MM.1S (cell line): ENCODE data around the gene TBX2.

Experiments
- DNase-seq: peaks from one replicate; pipeline ENCODE4 v3.0.0-alpha.2; 2015
- H2AFZ ChIP-seq: fragments of 300-600 bp; sonication (generic); 2 replicates; pipeline ENCODE4 v1.6.0; 2016; ENCODE audit warnings: antibody characterized with exemption, low read length
- H3F3A ChIP-seq: fragments of 300-600 bp; sonication (generic); 2 replicates; pipeline ENCODE4 v1.6.1; 2016; ENCODE audit warnings: mild to moderate bottlenecking, antibody characterized with exemption, low read length, moderate library complexity, mixed read lengths; ENCODE audit not compliant: insufficient read depth
- H3K27ac ChIP-seq: fragments of 300-600 bp; sonication (generic); 2 replicates; pipeline ENCODE4 v1.5.1; 2016; ENCODE audit warnings: mild to moderate bottlenecking, low read length
- H3K27me3 ChIP-seq: fragments of 300-600 bp; sonication (generic); replicated peaks from 2 replicates; pipeline ENCODE4 v1.6.0; 2016; ENCODE audit warnings: low read length; ENCODE audit not compliant: insufficient read depth
- H3K36me3 ChIP-seq: fragments of 300-600 bp; sonication (generic); replicated peaks from 2 replicates; pipeline ENCODE4 v1.6.1; 2016; ENCODE audit warnings: mild to moderate bottlenecking, low read length, mixed read lengths; ENCODE audit not compliant: insufficient read depth
- H3K4me1 ChIP-seq: fragments of 300-600 bp; sonication (generic); 2 replicates; pipeline ENCODE4 v1.6.1; 2016; ENCODE audit warnings: low read length, mixed read lengths
- H3K4me2 ChIP-seq: fragments of 300-600 bp; sonication (generic); 2 replicates; pipeline ENCODE4 v1.6.0; 2016; ENCODE audit warnings: low read depth, low read length
- H3K4me3 ChIP-seq: fragments of 300-600 bp; sonication (generic); 2 replicates; pipeline ENCODE4 v1.5.1; 2016; ENCODE audit warnings: low read length, mixed read lengths
- H3K79me2 ChIP-seq: fragments of 300-600 bp; sonication (generic); 2 replicates; pipeline ENCODE4 v1.6.1; 2016; ENCODE audit warnings: mixed run types, low read length, mixed read lengths
- H3K9ac ChIP-seq: fragments of 300-600 bp; sonication (generic); 2 replicates; pipeline ENCODE4 v1.6.1; 2016; ENCODE audit warnings: low read length, mixed read lengths
- H3K9me2 ChIP-seq: fragments of 300-600 bp; sonication (generic); replicated peaks from 2 replicates; pipeline ENCODE4 v1.6.1; 2016; ENCODE audit warnings: mild to moderate bottlenecking, low read length, mixed read lengths; ENCODE audit not compliant: insufficient read depth
- H3K9me3 ChIP-seq: fragments of 300-600 bp; sonication (generic); replicated peaks from 2 replicates; pipeline ENCODE4 v1.6.1; 2016; ENCODE audit warnings: mild to moderate bottlenecking, low read length, mixed read lengths; ENCODE audit not compliant: insufficient read depth
- H4K20me1 ChIP-seq: fragments of 300-600 bp; sonication (generic); 2 replicates; pipeline ENCODE4 v1.6.1; 2016; ENCODE audit warnings: mild to moderate bottlenecking, low read length, moderate library complexity, mixed read lengths; ENCODE audit not compliant: insufficient read depth
- EZH2 ChIP-seq: fragments of 300-600 bp; sonication (generic); optimal IDR thresholded peaks from 2 replicates; pipeline ENCODE3; 2017; ENCODE audit warnings: low read depth, mild to moderate bottlenecking, antibody characterized with exemption, low read length, mixed read lengths
- EZH2phosphoT487 ChIP-seq: fragments of 300-600 bp; sonication (generic); IDR thresholded peaks from 2 replicates; pipeline ENCODE4 v1.6.1; 2018; ENCODE audit warnings: antibody characterized with exemption, low read length
- TF ChIP-seq, protein P1 (sequence below): fragments of 300-600 bp; sonication (generic); IDR thresholded peaks from 2 replicates; pipeline ENCODE4 v1.5.1; 2016; ENCODE audit warnings: antibody characterized with exemption, low read length, mixed read lengths

Gene TBX2

DNA sequence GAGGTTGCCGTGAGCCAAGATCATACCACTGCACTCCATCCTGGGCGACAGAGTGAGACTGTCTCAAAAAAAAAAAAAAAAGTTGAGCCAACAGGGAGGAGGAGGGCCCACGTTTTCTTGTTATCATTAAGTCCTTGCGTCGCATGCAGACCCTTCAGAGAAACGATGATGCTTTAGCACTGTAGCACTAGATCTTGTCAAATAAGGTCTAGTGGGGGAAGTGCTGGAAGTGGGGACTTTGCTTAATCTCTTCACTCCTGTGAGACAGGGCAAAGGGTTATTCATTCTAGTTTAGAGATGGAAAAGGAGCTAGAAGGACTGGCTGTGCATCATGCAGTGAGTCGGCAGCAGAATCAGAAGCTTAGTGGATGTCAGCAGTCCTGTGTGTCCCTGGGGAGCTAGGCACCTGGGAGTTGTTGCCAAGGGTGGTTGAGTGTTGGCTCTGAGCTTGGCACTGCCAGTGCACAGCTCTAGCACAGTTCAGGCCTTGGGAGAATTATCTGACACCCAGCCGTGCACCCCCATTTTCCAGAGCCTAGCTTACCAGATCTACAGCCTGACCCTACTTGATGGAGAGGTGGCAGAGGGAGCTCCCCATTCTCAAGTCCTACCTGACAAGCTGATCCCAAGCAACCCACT, 33.4 kb upstream of the TBX2 start:
- H3K79me2 ChIP-seq: no peaks in the 10 kb centered on the region
- H3K27ac ChIP-seq: no peak overlapping the region
- H3K9ac ChIP-seq: no peak overlapping the region
- no peaks in the 10 kb centered on the region for H3K27me3 ChIP-seq
- DNase-seq: no peak
- H2AFZ ChIP-seq: no peak overlapping the region
- no peaks in the 10 kb centered on the region for H4K20me1 ChIP-seq
- H3K4me2 ChIP-seq: no peak overlapping the region
- H3F3A ChIP-seq: no peaks in the 10 kb centered on the region
- no peaks in the 10 kb centered on the region for H3K9me3 ChIP-seq
- H3K4me1 ChIP-seq: no peaks in the 10 kb centered on the region
- no peaks in the 10 kb centered on the region for H3K9me2 ChIP-seq
- TF ChIP-seq EZH2phosphoT487 (no peak), EZH2 (no peak)
- TF ChIP-seq, protein P1, sequence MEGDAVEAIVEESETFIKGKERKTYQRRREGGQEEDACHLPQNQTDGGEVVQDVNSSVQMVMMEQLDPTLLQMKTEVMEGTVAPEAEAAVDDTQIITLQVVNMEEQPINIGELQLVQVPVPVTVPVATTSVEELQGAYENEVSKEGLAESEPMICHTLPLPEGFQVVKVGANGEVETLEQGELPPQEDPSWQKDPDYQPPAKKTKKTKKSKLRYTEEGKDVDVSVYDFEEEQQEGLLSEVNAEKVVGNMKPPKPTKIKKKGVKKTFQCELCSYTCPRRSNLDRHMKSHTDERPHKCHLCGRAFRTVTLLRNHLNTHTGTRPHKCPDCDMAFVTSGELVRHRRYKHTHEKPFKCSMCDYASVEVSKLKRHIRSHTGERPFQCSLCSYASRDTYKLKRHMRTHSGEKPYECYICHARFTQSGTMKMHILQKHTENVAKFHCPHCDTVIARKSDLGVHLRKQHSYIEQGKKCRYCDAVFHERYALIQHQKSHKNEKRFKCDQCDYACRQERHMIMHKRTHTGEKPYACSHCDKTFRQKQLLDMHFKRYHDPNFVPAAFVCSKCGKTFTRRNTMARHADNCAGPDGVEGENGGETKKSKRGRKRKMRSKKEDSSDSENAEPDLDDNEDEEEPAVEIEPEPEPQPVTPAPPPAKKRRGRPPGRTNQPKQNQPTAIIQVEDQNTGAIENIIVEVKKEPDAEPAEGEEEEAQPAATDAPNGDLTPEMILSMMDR: no peak
- no peak overlapping the region for H3K4me3 ChIP-seq
- no peaks in the 10 kb centered on the region for H3K36me3 ChIP-seq

DNA sequence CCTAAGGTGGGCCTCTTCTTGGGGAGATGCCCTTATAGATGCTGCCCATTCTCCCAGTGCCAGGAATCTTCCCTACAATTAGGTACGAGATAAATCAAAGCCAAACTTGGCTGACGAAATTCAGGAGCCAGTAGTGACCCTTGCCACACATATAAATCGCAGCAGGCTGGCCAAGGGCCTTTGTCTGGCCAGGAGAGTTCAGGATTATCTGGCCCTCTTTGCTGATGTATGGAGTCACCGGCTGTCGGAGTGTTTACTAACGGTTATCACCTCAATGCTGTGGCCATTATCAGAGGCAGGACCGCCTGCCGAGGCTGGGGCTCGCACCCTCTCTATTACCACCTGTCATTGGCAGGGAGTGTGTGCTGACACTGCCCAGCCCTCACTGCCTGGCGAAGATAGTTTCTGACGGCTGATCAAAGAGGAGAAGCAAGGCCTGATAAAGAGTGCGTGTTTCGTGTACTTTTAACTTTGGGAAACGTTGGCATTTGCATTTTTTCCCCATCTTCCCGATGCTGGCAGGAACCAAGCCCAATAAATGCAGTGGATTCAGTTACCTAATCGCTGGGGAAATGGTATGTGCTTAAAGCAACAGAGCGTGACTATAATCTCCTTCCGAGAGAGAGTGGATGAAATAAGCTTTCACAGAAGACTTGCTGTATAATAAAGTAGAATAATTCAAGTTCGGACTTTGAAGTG, 32.8 kb upstream of the TBX2 start:
- H3K4me3 ChIP-seq: no peak overlapping the region
- TF ChIP-seq, protein P1: no peak
- TF ChIP-seq EZH2 (no peak), EZH2phosphoT487 (no peak)
- no peaks in the 10 kb centered on the region for H4K20me1 ChIP-seq
- no peaks in the 10 kb centered on the region for H3K27me3 ChIP-seq
- DNase-seq: no peak
- H3K27ac ChIP-seq: no peak overlapping the region
- H3K4me1 ChIP-seq: no peaks in the 10 kb centered on the region
- H3K9ac ChIP-seq: no peak overlapping the region
- no peaks in the 10 kb centered on the region for H3F3A ChIP-seq
- H3K9me2 ChIP-seq: no peaks in the 10 kb centered on the region
- H2AFZ ChIP-seq: no peak overlapping the region
- no peaks in the 10 kb centered on the region for H3K36me3 ChIP-seq
- no peaks in the 10 kb centered on the region for H3K9me3 ChIP-seq
- H3K4me2 ChIP-seq: no peak overlapping the region
- H3K79me2 ChIP-seq: no peaks in the 10 kb centered on the region

DNA sequence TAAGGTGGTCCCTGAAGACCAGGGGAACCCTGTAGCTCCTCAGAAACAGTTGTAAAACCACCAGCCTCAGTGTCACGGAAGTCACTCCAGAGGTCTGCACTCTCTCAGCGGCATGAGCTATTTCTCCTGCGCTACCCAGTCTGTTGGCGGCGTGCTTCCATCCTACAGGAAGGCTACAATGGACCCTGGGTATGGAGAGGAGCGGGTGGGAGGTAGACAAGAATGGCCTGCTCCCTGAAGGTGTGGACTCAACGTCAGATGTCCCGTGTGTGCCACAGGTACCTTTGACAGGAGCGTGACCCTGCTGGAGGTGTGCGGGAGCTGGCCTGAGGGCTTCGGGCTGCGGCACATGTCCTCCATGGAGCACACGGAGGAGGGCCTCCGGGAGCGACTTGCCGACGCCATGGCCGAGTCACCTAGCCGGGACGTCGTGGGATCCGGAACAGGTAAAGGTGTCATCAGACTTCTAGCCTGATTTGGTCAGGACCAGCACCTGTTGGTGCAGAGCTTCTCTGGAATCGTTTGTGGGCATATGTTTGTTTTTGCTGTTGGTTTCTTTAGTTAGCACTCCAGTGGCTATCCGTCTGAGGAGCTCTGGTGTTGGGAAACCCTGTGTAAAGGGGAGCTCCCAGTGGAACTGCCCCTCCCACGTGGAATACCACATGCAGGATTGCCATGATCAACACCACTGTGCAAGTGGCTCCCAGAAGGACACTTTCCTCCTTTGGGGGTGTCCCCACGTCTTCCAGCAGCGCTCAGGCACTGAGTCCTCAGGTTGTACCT, 31.4 kb upstream of the TBX2 start:
- Histone ChIP-seq H3F3A (no peaks in the 10 kb centered on the region), H3K36me3 (no peaks in the 10 kb centered on the region), H3K27ac (no peak overlapping the region), H3K79me2 (no peaks in the 10 kb centered on the region), H3K4me2 (no peak overlapping the region), H3K9me3 (no peaks in the 10 kb centered on the region), H3K27me3 (no peaks in the 10 kb centered on the region), H3K9ac (no peak overlapping the region), H3K9me2 (no peaks in the 10 kb centered on the region), H2AFZ (no peak overlapping the region), H4K20me1 (no peaks in the 10 kb centered on the region), H3K4me1 (no peaks in the 10 kb centered on the region), H3K4me3 (no peak overlapping the region)
- DNase-seq: no peak
- TF ChIP-seq, protein P1: no peak
- TF ChIP-seq EZH2phosphoT487 (no peak), EZH2 (no peak)
